PC-9 (cell line): ENCODE data around the gene CPLANE1.

Experiments
- EZH2 ChIP-seq: fragments of 200-600 bp; sonication (generic); IDR thresholded peaks from 2 replicates; pipeline ENCODE4 v1.8.0; 2017; ENCODE audit warnings: antibody characterized with exemption, low read depth
- TF ChIP-seq, protein P1 (sequence below): fragments of 200-600 bp; sonication (generic); conservative IDR thresholded peaks from 2 replicates; pipeline ENCODE4 v1.6.1; 2017; ENCODE audit warnings: mixed run types, antibody characterized with exemption, mild to moderate bottlenecking, moderate library complexity

DNA sequence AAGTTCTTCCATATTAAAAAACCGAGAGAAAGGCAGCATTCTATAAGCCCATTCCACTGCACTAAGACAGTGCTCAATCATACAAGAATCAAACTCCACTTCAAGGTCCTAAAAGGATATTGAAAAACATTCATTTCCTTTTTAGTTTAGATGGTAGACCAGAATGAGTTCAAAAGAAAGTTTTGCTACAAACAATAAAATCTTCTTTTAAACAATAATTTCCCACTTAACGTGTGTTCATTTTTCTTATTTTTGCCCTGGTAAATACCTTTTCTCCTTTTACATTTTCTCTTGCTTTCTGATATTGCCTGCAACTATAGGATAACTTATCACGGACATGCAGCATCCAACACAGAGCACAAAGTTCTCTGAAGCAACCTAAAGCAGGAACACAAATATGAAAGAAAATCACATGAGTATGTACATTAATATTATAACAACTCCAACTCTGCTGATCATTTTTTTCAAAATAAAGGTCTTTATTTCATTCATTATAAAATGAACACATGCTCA lies 61.7 kb downstream of the CPLANE1 start:
- TF ChIP-seq, protein P1, sequence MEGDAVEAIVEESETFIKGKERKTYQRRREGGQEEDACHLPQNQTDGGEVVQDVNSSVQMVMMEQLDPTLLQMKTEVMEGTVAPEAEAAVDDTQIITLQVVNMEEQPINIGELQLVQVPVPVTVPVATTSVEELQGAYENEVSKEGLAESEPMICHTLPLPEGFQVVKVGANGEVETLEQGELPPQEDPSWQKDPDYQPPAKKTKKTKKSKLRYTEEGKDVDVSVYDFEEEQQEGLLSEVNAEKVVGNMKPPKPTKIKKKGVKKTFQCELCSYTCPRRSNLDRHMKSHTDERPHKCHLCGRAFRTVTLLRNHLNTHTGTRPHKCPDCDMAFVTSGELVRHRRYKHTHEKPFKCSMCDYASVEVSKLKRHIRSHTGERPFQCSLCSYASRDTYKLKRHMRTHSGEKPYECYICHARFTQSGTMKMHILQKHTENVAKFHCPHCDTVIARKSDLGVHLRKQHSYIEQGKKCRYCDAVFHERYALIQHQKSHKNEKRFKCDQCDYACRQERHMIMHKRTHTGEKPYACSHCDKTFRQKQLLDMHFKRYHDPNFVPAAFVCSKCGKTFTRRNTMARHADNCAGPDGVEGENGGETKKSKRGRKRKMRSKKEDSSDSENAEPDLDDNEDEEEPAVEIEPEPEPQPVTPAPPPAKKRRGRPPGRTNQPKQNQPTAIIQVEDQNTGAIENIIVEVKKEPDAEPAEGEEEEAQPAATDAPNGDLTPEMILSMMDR, result no peak
- TF ChIP-seq EZH2, result no peak
